ENCODE measurements around the gene ISL2.

ISL2 gene

DNA sequence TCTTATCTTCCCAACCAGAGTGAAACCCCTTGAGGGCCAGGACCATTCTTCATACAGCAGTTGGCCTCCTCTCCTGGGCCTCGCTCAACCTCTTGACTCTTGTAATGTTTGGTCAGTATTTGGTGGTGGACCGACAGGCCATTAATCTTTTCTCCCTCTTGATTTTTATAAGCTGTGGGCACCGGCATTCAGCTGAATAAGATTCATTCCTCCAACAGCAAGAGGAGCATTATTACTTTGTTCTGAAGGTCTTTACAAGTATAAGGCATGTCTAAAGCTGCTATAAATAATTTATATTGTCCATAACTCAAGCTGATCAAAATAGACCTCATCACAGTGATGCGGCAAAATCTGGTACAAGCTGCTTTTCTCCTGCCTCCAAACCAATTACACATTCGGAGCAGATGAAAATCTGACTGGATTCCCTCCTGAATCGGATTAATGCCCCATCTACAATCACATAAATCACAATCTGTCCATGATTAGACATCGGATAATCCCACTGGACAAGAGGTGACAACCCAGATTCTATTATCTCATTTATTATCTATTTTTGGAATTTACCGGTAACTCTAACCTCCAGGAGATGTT lies 8.4 kb upstream of the ISL2 start:
- DNase-seq: no peak

DNA sequence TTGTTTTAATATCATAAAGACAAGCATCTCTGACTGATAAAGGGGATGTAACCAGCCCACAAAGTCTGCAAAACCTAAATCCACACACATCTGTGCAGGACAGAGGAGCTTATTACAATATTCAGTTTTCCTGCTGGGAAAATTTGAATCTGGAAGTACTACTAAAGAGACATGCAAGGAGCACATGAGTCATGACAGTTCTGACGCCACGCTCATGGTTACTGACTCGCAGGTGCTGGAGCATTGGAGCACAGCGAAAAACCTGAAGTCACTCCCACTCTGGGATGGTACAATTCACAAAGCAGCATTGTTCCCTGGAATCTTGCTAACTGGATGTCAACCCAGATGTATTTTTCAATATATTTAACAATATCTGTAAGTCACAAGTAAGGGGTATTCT lies 7.6 kb upstream of the ISL2 start:
- no peak for DNase-seq

DNA sequence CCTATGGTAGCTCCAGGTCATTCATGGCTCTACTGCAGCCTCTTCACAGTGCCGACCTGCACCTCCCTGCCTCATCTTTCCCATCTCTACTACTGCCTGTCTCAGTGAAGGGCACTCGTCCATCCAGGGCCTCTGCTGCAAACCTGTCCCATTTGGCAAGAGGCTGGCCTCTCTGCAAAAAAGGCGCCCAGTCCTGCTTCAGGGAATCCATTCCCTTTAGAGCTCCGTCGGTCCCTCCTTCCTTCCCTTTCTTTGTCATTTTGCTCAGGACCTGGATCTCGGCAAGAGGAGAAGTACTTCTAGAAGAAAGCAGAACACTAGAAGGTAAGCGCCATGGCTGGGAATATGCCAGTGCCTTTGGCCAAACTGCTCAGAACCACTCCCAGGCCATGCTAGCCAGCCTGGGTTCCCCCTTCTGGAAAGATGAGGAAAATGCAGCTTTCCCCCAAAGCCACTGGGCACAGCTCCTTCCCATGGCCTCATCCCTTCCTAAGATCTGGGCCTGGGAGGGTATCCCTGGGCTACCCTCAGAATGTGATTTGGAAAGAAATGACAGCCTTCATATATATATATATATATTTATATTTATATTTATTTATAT lies 6.4 kb upstream of the ISL2 start:
- DNase-seq: no peak

DNA sequence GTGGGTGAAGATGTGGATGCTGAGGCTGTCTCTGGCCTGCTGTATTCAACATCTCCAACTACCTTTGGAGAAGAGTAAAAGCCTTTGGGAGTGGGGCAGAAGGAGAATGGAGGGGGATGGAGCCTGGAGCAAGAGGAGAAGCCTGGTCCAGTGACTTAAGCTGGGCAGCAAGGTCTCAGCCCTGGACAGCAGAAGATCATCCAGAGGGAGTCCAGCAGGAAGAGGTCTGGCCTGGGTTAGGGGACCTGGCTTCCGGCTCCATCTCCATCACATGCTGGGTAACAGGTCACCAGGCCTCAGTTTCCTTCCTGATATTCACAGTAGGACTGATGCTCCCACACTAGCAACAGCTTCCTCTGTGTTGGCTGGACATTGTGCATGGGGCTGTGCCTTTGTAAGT lies 3.8 kb upstream of the ISL2 start:
- DNase-seq: no peak

DNA sequence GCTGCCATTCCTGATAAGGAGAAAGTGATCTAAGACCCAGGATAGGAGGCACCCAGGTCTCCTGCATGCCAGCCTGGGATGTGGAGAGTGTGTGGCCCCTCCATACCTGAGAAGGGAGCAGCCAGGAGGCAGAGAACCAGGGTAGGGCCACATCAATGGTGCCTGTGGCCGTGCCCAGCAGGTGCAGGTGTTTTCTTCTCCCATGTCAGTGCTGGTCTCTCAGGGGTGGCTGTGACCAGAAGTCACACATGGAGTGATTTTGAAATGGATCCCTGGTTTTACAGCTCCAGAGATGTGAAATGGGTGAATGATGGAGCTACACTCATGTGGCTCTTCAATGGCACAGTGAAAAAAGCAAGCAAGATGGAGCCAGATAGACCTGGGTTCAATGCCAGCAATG lies 3.3 kb upstream of the ISL2 start:
- DNase-seq: no peak

DNA sequence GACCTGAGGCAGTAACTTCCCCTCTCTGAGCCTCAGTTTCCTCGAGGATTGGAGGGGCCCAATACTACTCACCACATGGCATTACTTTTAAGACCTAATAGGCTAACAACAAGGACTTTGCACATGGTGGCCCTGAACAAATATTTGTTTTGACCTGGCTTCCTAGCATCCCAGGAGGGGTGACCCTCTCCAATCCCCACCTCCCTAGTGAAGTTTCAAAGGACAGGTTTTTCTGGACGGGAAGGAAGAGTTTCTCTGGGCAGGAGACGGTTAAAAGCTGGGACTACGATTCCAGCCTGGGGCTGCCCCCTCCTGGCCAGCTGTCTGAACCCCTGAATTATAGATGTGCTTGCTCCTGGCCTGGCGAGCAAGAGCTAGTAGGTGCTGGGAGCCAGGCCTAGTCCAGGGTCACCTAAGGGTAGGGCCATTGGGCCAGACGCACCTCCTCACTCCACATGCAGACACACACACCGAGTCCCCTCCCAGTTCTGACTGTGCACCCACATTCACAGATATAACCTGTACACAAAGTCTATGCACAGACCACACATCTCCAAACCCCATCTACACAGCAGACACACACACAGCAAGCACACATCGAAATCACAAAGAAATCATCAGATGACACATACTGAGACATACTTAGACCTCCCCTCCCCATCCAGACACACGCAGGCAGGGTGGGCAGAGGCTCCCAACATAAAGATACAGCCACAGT lies 2.7 kb upstream of the ISL2 start:
- DNase-seq: no peak

DNA sequence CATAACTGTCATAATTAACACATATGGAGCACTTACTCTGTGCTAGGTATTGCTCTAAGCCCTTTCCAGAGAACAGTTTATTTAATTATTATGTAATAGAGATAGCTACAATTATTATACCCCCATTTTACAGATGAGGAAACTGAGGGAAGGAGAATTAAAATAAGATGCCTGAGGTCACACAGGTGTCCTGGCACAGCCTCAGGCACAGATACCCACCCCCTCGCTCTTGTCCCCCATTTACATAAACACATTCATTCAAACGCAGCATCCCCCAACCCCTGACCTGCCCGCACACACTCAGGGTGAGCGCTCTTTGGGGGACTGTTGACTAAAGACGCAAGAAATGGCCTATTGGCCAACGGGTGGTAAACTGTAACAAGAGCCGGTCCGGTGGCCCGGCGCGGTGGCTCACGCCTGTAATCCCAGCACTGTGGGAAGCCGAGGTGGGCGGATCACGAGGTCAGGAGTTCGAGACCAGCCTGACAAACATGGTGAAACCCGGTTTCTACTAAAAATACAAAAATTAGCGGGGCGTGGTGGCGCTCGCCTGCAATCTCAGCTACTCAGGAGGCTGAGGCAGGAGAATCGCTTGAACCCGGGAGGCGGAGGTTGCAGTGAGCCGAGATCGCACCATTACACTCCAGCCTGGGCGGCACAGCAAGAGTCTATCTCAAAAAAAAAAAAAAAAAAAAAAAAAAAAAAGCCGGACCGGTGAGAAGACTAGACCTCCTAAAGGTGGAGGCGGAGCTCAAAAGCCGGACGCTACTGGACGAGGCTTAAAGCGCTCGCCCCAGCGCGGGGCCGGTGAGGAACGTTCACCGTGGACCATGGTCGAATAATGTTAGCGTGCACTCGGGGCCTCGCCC lies 1.9 kb upstream of the ISL2 start:
- no peak for DNase-seq

DNA sequence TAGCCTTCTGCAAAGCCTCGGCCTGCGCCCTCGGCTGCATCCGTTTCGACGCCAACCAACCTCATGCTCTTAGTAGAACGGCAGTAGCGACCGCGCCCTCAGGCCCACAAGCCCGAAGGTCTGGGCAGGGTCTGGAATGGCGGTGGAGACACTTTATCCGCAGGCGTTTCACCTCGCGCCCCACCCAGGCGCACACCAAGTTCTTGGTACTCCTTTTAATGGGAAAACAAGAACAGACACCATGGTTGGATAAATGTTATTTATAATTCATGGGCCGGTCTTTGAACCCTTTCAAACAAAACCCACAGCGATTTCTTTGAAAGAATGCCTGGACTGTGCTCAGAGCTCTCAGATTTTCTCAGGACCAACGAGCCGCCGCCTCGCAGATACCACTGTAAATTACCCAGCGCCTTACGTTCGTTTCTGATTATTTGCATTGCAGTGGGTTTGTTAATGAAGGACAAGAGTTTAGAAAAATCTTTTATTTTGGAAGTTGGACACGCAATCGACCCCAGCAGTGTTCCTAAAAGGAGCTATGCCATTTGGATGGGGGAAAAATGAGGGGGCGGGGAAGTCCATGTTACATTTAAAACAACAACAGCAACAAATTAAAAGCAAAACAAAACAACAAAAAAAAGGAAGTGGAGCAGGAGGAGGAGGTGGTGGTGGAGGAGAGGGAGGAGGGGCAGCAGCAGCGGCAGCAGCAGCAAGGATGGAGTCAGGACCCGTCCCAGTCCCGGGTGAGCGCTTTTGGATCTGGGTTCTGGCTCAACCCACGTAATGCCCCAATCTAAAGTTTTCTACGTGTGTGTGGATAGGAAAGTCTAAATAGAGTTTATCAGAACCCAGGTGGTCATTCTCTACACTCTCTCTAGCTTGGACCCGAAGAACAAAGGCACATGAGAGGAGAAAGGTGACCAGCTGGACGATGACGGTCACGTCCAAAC lies 993 bp upstream of the ISL2 start:
- no peak for DNase-seq

DNA sequence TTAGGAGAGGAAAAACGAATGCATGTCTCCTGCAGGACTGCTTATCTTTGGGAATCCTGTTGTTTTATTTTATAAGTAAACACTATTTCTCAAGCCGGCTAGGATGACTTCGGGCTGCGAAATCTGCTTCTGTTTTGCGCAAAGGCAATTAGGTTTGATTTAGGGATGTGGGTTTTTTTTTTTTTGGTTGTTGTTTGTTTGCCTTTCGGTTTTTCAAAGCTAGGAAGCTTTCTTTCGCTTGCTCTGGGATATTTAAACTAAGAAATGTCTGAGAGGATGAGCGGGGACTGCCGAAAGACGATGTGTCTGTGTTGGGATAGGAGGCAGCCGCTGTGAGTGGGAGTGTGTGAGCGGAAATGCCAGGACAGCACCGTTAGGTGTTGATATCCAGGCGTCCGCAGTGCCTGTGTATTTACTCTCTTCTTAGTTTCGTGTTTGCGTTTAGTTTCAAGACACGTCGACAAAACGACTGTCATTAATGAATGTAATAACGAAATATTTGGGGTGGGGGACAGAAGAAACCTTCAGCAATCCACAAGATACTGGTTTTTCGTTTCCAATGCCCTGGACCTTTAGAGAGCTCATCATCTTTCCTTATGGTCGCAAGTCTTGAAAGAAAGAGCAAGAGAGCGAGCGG lies 604 bp downstream of the ISL2 start:
- no peak for DNase-seq

DNA sequence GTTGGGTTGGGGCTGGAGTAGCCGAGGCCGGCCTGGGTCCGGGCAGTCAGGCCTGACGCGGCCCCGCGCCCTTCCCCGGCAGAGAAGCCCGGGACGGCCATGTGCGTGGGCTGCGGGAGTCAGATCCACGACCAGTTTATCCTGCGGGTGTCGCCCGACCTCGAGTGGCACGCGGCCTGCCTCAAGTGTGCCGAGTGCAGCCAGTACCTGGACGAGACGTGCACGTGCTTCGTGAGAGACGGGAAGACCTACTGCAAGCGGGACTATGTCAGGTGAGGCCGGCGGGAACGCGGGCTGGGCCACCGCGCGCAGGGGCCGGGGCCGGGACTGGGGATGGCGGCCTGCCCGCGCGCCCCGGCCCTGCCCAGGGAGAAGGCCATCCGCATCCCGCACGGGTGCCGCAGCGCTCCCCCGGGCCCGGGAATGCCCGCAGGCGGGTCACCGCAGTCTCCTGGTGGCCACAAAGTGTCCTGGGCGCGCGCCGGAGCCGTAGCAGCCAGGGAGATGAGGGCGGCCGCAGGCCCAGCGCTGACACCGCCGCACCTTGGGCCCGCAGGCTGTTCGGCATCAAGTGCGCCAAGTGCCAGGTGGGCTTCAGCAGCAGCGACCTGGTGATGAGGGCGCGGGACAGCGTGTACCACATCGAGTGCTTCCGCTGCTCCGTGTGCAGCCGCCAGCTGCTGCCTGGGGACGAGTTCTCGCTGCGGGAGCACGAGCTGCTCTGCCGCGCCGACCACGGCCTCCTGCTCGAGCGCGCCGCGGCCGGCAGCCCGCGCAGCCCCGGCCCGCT lies 1.3 kb downstream of the ISL2 start:
- no peak for DNase-seq

DNA sequence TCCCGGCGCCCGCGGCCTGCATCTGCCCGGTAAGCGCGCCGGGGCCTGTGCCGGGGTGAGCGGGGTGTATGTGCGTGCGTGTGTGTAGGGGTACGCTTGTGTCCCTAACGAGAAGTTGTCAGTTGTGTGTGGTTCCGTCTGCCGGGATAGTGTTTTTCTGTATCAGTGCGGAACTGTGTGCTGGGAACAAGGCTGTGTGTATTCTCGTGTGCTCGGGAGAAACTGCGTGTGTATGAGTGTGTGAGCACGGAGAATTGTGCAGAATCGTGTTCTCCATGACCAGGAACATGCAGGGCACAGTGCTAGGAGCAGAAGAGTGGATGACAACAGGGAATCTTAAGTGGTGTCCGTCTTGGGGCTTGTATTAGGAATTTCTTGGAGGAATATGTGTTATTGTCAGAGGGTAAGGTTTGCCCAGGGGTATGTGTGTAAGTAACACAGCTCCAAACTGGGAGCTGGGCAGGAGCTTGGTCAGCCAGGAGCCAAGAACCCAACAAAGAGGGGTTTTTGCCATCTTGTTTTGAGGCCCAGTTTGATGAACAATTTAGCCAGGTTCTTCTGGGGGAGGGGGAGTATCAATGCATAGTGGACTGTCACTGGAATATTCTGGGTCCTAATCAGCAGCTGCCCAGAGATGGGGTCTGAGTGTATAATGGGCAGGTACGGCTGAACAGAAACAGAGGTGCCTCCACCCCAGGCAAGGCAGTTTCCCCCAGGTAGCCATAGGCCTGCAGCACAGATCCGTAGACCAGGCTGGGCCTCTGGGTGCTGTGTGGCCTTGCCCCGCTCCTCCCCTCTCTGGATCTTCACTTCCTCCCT lies 2.1 kb downstream of the ISL2 start:
- no peak for DNase-seq

DNA sequence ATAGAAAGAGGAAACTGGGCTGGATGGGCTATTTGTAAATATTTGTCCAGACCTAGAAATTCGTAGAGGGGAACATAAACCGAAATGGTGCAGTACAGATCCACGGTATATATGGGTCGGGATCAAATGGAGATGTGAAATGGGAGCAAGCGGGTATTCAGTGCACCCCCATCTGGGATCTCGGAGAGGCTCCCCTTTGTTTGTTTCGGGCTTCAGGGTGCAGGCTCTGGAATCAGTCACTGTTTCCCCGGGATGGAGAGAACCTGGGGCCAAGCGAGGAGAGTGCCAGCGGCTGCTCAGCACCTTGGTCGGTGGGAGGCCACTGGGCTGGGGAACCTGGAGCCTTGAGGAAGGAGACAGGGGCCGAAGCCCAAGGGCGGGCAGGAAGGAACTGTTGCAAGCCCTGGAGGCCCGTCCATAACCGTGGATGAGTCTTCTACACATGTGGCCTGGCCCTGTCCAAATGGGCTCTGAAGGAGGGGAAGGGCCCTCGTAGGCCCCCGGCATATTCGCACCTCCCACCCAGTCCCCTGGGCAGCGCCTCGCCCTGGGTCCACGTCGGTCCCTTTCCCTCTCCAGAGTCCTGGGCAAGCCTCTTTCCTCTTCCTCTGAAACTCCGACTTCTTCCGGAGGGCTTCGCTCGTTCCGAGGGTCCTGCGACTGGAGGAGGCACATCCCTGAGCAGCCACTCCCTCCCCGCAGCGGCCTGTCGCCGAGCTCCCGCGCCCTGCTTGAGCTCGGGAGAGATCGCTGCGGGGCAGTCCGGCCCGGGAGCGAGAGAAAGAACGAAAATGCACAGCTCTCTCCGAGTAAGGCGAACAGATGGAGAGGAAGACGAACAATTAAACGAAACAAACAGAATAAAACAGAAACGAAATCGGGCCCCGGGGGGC lies 3.0 kb downstream of the ISL2 start:
- no peak for DNase-seq

DNA sequence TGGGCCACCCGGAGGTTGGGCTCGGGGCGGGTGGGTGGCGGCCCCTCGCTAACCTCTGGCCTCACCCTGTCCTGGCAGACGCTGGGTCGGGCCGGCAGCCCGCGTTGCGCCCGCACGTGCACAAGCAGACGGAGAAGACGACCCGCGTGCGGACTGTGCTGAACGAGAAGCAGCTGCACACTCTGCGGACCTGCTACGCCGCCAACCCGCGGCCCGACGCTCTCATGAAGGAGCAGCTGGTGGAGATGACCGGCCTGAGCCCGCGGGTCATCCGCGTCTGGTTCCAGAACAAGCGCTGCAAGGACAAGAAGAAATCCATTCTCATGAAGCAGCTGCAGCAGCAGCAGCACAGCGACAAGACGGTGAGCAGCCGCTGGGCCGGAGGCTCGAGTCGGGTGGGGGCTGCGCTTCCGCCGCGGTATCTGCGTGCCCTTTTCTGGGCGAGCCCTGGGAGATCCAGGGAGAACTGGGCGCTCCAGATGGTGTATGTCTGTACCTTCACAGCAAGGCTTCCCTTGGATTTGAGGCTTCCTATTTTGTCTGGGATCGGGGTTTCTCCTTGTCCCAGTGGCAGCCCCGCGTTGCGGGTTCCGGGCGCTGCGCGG lies 3.7 kb downstream of the ISL2 start:
- DNase-seq: no peak

DNA sequence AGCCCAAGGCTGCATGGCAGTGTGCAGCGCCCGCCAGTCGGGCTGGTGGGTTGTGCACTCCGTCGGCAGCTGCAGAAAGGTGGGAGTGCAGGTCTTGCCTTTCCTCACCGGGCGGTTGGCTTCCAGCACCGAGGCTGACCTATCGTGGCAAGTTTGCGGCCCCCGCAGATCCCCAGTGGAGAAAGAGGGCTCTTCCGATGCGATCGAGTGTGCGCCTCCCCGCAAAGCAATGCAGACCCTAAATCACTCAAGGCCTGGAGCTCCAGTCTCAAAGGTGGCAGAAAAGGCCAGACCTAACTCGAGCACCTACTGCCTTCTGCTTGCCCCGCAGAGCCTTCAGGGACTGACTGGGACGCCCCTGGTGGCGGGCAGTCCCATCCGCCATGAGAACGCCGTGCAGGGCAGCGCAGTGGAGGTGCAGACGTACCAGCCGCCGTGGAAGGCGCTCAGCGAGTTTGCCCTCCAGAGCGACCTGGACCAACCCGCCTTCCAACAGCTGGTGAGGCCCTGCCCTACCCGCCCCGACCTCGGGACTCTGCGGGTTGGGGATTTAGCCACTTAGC lies 4.3 kb downstream of the ISL2 start:
- no peak for DNase-seq

DNA sequence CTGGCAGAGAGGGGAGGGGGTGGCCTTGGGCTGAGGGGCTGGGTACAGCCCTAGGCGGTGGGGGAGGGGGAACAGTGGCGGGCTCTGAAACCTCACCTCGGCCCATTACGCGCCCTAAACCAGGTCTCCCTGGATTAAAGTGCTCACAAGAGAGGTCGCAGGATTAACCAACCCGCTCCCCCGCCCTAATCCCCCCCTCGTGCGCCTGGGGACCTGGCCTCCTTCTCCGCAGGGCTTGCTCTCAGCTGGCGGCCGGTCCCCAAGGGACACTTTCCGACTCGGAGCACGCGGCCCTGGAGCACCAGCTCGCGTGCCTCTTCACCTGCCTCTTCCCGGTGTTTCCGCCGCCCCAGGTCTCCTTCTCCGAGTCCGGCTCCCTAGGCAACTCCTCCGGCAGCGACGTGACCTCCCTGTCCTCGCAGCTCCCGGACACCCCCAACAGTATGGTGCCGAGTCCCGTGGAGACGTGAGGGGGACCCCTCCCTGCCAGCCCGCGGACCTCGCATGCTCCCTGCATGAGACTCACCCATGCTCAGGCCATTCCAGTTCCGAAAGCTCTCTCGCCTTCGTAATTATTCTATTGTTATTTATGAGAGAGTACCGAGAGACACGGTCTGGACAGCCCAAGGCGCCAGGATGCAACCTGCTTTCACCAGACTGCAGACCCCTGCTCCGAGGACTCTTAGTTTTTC lies 4.9 kb downstream of the ISL2 start:
- no peak for DNase-seq

DNA sequence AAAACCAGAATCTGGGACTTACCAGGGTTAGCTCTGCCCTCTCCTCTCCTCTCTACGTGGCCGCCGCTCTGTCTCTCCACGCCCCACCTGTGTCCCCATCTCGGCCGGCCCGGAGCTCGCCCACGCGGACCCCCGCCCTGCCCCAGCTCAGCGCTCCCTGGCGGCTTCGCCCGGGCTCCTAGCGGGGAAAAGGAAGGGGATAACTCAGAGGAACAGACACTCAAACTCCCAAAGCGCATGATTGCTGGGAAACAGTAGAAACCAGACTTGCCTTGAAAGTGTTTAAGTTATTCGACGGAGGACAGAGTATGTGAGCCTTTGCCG lies 5.4 kb downstream of the ISL2 start:
- DNase-seq: no peak

DNA sequence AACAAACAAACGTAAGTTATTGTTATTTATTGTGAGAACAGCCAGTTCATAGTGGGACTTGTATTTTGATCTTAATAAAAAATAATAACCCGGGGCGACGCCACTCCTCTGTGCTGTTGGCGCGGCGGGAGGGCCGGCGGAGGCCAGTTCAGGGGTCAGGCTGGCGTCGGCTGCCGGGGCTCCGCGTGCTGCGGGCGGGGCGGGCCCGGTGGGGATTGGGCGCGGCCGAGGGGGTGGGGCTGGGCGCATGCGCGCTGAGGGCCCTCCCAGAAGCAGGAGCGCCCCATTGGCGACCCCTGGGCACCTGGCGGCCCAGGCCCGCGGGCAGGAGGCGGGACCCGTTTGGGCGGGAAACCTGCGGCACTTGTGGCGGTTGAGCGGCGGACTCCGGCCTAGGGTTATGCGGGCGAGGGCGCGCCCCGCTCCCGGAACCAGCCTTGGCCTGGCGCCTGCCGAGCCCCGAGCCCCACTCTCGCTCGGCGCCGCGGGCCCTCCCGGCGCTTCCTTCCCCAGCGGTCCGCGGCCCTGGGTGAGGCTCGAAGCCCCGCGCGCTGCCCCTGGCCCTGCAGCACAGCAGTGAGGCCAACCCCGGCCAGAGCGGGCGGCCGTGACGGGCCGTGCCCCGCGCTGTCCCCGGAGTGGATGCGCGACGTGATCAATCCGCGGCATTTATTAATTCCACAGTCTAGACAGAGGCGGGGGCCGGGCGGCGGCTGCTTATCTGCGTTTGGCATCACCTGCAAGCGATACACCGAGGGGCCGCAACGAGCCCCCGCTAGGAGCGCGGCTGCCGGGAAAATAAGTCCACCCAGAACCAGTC lies 6.0 kb downstream of the ISL2 start:
- no peak for DNase-seq

Measured in SIG-M5 (cell line).